Spleen (tissue), 7 donors: ENCODE measurements around the gene CIDEC.

Experiments used
- POLR2A ChIP-seq, 3 donors: fragments of 450-650 bp; IDR thresholded peaks; one replicate each; pipeline ENCODE4 v1.5.1; 2017; ENCODE audit warnings: antibody characterized with exemption in 3 of 3, mild to moderate bottlenecking in 1 of 3
- TF ChIP-seq, protein P1 (sequence below), 11 experiments: fragments of 200-600 bp in 7 of 11; fragments of 450-650 bp in 4 of 11; sonication (generic) in 4 of 11; IDR thresholded peaks in 8 of 11; conservative IDR thresholded peaks in 3 of 11; 1 replicate in 7 of 11; 2 replicates in 4 of 11; pipeline versions ENCODE4 v1.4.0 to v1.8.0; 2016 to 2021; ENCODE audit warnings: antibody characterized with exemption in 11 of 11, inconsistent platforms in 4 of 11, mild to moderate bottlenecking in 1 of 11
- donor health status: DM: no; HTN: no; CAD: no; lungs with moderate emphysema.
- donor health status: DM: no; HTN: no; CAD: no.
- donor health status: DM: no; HTN: no; CAD: no.

DNA sequence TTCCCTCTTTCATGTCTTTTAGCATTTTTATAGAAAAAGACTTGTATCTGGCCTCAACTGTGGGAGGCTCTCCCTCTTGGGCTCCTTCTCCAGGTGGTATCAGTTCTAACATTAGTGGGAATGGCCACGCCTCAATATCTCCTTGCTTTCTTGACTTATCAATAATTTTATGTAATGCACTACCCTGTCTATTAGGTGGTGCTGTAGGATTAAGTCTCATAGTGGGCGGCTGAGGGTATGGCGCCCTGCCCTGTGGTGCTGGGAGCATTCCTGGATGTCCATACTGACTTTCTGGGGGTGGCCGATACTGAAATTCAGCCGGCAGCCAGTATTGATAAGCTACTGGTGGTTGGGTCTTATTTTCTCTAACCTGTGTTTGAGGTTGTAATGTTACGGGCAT is 27.5 kb downstream of the CIDEC start:
- TF ChIP-seq, protein P1, sequence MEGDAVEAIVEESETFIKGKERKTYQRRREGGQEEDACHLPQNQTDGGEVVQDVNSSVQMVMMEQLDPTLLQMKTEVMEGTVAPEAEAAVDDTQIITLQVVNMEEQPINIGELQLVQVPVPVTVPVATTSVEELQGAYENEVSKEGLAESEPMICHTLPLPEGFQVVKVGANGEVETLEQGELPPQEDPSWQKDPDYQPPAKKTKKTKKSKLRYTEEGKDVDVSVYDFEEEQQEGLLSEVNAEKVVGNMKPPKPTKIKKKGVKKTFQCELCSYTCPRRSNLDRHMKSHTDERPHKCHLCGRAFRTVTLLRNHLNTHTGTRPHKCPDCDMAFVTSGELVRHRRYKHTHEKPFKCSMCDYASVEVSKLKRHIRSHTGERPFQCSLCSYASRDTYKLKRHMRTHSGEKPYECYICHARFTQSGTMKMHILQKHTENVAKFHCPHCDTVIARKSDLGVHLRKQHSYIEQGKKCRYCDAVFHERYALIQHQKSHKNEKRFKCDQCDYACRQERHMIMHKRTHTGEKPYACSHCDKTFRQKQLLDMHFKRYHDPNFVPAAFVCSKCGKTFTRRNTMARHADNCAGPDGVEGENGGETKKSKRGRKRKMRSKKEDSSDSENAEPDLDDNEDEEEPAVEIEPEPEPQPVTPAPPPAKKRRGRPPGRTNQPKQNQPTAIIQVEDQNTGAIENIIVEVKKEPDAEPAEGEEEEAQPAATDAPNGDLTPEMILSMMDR (IDR thresholded peaks at IDR 0.05 in 8 of 11, conservative IDR thresholded peaks at IDR 0.05 in 3 of 11): no peak
- TF ChIP-seq POLR2A (IDR thresholded peaks at IDR 0.05): no peak
